Measurements from ENCODE around the gene TRNT1.

GRCh38 chr3:3137526-3137925, 10.8 kb downstream of the TRNT1 start:
- TF ChIP-seq, protein P1, sequence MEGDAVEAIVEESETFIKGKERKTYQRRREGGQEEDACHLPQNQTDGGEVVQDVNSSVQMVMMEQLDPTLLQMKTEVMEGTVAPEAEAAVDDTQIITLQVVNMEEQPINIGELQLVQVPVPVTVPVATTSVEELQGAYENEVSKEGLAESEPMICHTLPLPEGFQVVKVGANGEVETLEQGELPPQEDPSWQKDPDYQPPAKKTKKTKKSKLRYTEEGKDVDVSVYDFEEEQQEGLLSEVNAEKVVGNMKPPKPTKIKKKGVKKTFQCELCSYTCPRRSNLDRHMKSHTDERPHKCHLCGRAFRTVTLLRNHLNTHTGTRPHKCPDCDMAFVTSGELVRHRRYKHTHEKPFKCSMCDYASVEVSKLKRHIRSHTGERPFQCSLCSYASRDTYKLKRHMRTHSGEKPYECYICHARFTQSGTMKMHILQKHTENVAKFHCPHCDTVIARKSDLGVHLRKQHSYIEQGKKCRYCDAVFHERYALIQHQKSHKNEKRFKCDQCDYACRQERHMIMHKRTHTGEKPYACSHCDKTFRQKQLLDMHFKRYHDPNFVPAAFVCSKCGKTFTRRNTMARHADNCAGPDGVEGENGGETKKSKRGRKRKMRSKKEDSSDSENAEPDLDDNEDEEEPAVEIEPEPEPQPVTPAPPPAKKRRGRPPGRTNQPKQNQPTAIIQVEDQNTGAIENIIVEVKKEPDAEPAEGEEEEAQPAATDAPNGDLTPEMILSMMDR (IDR thresholded peaks at IDR 0.05): no peak
- no peak for TF ChIP-seq POLR2A (IDR thresholded peaks at IDR 0.05)
- TF ChIP-seq POLR2AphosphoS5 (IDR thresholded peaks at IDR 0.05): no peak

Data from prostate gland (tissue), 2 donors.